Stimulated activated CD4-positive, alpha-beta T cell treated with anti-CD3 and anti-CD28 coated beads, Interleukin-1b, Interleukin-23, amount 100 ng/mL, for 4 hours (primary cell): ENCODE measurements around the gene ATP10D.

Experiments used
- DNase-seq, 2 donors: peaks; one replicate each; pipeline ENCODE4 v3.0.0-alpha.2; 2020; ENCODE audit warnings: low read depth in 2 of 2

ATP10D gene

DNA sequence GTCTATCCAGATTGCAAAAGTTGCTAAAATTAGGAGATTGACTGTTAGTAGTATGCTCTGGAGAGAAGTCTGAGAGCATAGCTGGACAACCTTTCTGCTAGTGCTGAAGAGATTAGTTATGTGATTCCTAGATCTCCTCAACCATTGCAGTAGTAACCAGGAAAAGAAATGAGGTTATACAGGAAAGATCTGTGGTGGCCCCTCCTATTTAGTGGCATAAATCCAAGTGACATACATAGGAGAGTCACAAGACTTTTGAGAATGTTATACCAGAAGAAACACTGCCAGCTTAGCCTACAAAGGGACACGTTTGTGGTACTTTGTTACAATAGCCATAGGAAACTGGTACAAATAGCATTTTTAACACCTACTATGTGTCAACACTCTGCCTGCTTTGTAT is 105.2 kb downstream of the ATP10D start:
- DNase-seq, result no peak

DNA sequence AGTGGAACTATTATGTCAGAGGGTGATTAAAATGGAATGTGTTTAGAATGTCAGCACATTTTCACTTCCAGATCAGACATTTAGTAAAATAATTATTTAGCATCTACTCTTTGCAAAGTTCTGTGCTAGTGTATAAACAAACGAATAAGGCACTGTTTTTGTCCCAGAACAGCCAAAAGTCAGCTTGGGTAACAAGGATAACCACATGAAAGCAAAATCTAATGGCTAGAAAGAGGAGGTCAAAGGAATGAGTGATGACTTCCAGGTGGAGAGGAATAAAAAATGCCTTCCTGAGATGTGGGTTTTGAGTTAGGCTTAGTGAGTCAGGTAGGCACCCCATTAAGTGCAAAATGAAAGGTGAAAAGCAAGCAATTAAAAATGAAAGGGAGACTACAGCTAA is 112.6 kb downstream of the ATP10D start:
- DNase-seq, result no peak

DNA sequence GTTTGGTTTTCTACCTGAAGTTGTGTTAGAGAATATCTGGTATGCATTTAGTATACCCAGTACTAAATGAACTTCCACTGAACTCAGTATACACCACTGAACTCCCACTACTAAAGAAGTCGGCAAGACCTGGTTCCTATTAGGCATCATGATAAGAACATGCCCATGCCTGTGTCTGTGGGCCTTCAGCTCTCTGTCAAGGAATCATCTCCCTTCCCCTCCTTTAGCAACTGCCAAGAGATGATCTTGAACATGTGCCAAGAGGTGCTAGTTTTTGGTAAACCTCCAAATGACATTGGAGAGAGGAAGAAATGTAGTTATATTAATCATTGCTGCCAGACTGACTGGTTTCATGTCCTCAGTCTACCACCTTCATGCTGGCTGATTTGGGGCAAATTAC is 113.2 kb downstream of the ATP10D start:
- DNase-seq, result no peak

DNA sequence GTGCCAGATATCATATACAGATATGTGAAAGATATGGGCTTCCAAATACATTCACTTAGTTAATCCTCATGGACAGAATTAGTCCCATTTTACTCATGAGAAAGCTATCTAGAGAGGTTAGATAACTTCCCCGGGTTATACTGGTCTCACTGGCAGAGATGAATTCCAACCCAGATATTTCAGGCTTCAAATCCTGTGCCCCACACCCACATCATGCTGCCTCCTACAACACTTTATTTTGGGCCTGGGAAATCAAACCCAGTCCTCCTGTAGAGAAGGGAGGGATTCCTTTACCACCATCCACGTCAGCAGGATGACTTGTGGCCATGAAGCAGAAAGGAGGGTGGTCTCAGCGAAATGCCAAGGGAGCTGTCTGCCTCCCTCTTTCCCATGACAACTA is 113.8 kb downstream of the ATP10D start:
- no peak for DNase-seq

DNA sequence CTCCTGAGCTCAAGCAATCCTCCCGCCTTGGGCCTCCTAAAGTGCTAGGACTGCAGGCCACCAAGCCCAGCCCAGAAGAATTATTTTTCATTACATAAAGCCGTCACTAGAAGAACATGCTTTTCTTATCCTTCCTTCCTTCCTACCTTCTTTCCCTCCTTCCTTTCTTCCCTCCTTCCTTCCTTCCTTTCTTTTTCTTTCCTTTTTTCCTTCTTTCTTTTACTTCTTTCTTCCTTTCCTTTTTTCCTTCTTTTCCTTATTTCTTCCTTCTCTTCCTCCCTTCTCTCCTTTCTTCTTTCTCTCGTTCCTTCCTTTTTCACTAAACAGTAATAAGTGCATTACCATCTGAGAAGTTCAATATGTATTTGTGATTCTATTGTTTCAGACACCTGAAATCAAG is 121.4 kb downstream of the ATP10D start:
- no peak for DNase-seq

DNA sequence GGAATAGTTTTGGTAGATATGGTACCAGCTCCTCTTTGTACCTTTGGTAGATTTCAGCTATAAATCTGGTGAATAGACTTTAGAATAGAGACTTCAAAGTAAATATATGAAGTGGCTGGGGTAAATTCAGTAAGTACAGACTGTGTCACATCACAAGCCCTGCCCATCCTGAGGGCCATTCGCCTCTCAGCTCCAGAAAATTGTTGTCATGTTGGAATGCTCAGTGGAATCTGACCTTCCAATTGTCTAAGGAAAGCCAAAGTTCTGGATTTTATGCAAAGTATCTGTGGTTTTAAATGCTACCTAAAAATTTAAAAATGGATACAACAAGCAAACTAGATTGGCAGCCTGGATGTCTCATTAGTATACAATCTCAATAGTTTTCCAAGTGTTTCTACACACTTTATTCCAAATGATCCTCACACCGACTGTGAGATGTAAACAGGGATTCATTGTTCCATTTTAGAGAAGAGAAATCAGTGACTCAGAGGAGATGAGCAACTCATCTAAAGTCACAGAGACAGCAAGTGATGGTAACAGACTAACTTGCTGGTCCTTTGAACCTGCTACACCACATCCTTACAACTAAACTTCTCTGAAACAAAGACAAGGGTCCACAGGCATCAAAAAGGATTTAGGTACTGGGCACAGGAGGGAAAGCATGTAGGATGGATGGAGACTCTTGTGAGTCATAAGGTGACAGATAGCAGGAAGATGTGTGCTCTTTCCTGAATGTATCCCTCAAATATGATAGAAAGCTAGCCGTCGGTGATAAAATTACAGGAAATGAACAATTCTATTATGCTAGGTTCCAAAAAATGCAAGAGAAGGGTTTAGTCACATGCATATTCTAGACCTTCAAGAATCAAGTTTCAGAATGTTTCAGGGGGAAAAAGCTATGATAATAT is 127.3 kb downstream of the ATP10D start:
- no peak for DNase-seq

DNA sequence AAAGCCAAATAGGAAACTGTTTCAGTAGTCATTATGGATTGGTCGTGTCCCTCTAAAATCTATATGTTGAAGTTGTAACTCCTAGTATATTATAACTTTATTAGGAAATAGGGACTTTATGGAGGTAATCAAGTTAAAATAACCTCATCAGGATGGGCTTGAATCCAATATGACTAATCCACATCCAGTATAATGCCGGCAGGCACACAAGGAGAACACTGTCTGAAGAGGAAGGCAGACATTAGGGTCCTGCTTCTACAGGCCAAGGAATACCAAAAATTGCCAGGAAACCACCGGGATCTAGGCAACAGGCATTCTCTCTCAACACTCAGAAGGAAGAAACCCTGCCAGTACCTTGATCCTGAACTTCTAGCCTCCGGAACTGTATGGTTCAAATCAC is 130.3 kb downstream of the ATP10D start:
- no peak for DNase-seq

DNA sequence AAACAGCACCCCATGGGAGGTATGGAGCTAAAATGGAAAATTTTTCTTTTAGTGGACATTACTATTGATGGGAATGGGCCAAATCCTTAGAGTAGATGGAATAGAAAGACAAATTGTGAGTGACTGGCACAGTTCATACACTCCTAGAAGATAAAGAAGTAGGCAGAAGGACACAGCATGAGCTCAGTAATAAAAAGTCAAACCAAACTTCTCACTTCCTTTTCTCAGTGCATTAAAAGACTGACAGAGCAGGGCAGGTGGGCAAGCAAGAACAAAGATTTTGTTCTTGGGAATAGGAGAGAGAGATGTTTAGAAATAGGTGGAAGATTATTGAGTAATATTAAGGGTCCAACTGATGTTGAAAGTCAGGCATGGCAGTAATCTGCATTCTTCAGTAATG is 132.5 kb downstream of the ATP10D start:
- DNase-seq, result no peak

DNA sequence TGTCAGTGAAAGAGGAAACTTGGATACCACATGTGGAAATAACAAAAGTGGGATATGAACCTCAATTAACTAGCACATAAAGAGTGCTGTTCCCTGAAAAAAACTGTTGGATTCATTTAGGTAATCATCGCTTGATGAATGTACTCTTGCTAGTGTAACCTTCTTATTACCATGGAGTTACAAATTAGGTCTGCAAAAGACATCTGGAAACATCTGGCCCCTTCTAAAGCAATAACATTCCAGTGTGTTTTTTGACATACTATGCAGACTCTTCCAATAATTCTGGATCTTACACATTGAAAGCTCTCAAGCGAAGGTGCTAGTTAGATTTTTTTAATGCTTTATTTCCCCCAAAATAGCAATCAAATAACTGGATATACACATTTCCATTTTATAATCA is 134.6 kb downstream of the ATP10D start:
- no peak for DNase-seq

DNA sequence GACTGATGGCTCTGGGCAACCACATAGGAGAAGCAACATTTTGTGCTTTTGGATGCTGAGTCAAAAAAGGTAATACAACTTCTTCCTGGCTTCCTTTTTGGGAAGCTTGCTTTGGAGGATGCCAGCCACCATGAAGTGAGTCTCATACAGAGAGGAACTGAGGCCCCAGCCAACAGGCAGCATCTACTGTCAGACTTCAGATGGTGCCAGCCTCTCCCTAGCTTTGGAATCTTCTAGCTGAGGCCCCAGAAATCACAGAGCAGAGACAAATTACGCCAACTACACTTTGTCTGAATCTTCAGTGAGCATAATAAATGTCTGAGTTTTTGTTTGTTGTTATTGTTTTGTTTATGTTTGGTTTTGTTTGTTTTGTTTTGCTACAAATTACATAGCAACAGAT is 136.1 kb downstream of the ATP10D start:
- no peak for DNase-seq

DNA sequence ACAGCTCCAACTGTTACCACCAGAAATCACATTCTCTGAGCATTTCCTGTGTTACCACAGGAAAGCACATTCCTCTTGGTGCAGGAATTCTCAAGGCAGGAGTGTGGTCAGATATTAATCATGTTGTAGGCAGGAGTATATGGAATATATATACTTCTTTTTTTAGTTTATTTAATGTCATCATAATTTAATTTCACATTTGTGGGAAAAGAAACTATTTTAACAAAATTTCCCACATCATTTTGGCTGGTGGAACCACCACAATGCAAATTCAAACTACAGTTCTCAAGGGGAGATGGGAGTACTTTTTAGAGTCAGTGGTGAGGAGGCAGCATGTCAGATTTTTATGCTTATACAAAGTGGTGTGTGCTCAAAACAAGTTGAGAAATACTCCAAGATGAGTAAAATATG is 139.0 kb downstream of the ATP10D start:
- no peak for DNase-seq

DNA sequence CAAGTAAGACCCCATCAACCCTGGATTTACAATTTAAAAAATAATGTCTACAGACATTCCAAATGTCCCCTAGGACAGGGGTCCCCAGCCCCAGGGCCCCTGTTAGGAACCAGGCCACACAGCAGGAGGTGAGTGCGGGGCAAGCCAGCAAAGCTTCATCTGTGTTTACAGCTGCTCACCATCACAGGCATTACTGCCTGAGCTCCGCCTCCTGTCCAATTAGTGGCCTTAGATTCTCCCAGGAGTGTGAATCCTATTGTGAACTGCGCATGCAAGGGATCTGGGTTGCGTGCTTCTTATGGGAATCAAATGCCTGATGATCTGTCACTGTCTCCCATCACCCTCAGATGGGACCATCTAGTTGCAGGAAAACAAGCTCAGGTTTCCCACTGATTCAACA is 146.1 kb downstream of the ATP10D start:
- no peak for DNase-seq

DNA sequence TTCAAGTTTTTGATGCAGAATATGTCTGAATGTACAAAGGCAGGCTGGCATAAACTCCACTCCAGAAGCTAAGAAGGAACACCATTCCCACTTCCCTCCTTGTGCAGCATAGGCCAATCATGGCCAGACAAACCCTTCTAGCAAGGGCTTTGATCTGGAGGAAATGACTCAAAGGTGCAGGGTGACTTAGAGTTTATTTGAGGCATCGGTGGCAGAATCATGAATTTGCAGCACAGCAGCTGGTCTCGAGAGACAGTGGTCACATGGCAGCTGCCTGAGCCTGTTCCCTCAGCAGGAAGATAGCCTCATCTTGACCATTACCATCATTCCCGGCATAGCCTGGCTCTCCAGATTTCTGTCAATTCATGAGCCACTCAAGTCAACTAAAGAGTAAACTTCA is 154.5 kb downstream of the ATP10D start:
- DNase-seq, result no peak

DNA sequence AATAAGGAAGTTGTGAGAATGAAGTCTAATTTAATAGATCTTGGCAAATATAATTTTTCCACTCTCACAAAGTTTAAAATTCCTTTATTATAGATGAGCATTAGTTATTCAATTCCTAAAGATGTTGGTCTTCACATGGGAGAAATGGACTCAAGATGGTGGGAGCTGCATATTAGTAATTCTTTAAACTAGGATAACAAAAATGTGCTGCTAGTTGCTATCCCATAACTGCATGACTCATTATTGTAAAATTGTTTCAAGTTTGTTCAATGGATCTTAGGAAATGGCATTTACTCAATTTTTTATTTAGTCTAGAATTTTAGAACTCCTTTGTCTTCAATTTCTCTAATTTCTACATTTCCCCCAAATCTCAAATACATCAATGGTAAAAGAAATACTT is 155.8 kb downstream of the ATP10D start:
- no peak for DNase-seq

DNA sequence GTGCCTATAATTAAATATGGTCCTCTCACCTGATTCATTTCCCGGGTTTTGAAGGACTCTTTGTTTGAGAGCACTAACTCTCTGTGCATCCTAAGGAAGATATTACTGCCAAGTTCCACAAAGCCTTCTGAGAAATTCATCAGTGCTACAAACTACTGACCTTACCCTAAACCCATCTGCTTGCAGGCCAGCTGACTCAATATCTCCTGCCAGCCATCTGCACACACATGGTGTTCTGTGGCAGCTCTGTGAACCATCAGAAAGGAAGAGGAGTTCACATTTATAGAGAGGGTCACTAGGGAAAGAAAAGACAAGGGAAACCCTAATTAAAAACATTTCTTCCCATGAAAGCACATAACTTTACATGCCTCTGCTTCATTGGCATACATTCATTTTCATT is 156.7 kb downstream of the ATP10D start:
- no peak for DNase-seq

DNA sequence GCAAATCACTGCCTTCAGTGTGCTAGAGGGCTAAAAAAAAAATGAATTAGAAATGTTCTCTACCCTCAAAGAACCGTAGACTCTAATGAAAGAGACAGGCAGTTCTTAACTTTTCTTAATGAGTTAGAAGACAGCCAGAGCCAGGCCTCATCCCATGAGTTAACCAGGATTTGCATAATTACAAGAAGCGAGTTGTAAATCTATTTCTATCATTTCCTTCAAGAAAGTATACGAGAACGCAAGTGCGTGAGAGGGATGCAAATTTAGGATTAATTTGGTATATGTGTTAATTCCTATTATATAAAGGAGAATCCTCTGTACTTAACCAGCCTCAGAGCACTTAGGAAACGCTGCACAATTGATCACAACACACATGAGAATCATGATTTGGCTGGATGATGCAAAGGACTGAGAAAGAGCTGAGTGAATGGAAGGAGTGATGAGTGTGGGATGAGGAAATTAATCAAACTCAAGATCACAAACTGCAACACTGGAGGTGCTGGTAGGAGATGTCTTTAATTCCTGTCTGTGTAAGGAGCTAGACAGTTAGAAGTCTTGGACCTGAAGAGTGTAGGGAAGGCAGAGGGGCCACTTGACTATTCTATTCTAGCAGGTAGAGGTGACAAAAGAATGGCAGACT is 157.2 kb downstream of the ATP10D start:
- no peak for DNase-seq
